NCI-H2081 (cell line): Measurements from ENCODE around the gene SFI1.
"Not testable (repeated sequence)": the region's sequence is repeated elsewhere in the genome, so short reads cannot be mapped to it uniquely, and the experiment has no call there.

ENCODE experiments used
- DNase-seq, 2 experiments: peaks; one replicate each; lab custom pipeline; 2025; lab: John Stamatoyannopoulos, UW

Gene SFI1

DNA sequence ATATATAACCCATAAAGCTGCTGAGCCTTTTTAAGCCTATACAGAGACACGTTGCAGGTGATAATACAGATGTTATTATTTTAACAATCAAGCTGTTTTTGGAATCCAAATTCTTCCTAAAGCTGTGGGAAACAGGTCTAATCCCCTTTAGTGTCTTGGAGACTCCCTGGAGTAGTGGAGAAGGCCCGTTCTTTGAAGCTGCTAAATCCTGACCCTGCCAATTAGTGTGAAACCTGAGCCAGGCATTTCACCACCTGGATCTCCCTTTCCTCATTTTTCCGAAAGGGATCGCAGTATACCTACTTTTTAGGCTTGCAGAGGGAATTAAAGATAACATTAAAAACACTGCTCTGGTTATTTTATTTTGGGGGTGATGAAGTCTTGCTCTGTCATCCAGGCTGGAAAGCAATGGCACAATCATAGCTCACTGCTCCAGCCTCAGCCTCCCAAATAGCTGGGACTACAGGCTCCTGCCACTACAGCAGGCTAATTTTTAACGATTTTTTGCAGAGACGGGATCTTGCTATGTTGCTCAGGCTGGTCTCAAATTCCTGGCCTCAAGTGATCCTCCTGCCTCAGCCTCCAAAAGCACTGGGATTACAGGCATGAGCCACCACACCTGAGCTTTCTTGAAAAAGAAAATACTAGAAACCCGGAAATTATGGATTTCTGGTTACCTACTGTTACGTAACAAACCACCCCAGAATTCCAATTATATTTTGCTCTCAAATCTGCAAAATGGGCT, 4.9 kb upstream of the SFI1 start:
- no peak for DNase-seq

DNA sequence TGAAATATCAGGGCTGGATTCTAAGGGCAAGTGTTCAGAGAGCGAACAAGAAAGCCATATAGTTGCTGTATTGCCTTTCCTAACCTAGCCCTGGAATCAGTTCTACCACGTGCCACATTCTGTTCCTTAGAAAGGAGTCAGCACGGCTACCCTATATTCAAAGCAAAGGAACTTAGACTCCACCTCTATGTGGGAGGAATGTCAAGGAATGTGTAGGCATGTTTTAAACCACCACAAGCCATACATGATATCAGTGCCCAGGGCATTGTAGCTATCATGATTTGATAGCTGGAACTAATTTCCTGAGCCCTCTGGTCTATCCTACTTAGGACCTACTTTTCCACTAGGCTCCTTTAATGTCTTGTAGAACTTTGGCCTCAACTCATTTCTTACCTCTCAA, 4.2 kb upstream of the SFI1 start:
- DNase-seq, result no peak

DNA sequence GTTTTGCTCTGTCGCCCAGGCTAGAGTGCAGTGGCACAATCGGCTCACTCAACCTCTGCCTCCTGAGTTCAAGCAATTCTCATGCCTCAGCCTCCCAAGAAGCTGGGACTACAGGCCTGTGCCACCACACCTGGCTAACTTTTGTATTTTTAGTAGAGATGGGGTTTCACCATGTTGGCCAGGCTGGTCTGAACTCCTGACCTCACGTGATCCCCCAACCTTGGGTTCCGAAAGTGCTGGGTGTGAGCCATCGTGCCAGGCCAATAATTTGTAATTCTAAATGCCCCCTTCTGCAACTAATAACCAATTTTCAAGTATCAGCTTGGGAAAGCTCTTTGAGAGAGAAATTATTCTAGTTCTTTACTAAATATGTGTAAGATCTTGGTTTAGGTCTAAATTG, 3.0 kb upstream of the SFI1 start:
- DNase-seq, result not testable (repeated sequence)

DNA sequence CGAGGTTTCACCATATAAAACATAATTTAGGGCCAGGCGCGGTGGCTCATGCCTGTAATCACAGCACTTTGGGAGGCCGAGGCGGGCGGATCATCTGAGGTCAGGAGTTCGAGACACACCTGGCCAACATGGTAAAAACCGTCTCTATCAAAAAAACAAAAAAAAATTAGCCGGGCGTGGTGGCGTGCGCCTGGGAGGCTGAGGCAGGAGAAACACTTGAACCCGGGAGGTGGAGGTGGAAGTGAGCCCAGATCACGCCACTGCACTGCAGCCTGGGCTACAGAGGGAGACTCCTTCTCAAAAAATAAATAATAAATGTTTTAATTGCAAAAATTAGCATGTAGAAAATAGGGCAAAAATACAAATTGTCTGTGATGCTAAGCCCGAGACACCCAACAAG, 993 bp upstream of the SFI1 start:
- no peak for DNase-seq

DNA sequence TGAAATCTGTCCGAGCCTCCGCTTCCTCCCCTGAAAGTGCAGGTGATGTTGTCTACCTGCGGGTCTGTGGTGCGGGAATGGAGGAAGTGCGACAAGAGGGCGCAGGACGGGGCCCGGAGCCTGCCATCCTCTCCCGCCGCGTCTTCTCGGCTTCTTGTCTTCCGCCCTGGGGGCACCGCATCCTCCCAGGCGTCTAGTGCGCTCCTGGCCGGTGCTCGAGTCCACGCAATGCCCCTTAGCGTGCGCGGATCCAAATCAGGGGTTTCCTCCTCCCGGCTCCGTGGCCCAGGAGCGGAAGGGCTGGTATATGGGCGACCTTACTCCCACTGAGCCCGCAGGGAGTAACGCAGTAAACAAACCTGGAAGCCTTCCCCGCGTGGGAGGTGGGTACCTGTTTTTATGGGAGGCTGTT, 405 bp downstream of the SFI1 start:
- no peak for DNase-seq

DNA sequence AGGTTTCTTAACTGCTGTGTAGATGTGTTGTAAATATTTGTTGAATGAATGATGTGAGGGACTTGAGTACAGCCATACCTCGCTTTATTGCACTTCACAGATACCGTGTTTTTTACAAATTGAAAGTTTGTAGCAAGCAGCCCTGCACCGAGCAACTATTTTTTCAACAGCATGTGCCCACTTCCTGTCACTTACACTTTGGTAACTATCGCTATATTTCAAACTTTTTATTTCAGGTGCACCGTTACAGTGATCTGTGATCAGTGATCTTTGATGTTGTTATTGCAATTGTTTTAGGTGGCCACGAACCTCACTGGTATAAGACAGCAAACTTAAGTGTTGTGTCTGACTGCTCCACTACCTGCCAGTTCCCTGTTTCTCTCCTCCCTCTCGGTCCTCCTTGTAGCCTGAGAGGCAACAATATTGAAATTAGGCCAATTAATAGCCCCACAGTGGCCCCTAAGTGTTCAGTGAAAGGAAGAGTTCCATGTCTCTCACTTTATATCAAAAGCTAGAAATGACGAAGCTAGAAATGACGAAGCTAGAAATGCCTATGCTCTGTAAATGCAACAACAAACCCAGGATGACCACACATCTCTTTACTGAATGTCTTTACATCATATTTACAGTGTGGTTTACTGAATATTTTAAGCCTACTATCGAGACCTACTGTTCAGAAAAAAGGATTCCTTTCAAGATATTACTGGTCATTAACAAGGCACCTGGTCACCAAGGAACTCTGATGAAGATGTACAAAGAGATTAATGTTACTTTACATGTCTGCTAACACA, 1.0 kb downstream of the SFI1 start:
- no peak for DNase-seq

DNA sequence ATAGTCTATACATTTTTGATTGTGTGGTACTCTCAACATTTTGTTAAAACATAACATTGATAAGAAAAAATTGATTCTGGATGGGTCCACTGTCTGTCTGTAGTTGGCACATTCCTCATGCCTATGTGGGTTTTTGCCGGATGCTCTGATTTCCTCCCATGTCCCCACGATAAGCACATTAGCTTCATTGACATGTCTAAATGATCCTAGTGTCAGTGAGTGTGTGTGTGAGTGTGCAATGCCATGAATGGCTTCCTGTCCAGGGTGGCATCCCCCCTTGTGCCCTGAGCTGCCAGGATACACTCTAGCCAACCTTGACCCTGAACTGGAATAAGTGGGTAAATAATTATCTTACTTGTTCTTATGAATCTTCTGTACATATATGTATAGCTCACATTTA, 5.4 kb downstream of the SFI1 start:
- DNase-seq, result no peak

DNA sequence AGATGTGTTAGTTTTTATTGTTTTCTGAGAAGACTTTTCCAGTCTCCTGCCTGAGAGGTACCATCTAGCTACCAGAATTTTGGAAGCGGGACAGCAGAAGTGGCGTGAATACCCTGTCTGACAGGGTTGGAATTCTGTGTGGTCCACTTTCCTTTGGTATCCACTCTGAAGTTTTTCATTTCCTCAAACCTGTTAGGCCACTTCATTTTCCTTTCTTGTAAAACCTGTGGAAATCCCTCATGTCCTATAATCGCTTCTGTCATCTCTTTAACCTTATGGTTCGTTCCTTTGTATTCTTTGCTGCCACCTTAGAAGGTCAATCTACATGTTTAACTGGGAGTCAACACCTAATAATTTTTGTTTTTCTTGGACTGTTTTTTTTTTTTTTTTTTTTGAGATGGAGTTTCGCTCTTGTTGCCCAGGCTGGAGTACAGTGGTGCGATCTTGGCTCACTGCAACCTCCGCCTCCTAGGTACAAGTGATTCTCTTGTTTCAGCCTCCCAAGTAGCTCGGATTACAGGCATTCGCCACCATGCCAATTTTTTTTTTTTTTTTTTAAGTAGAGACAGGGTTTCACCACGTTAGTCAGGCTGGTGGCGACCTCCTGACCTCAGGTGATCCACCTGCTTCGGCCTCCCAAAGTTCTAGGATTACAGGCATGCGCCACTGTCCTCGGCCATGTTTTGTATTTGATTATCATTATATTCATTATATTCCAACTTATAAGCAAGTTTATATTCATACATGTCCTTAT, 7.1 kb downstream of the SFI1 start:
- no peak for DNase-seq

DNA sequence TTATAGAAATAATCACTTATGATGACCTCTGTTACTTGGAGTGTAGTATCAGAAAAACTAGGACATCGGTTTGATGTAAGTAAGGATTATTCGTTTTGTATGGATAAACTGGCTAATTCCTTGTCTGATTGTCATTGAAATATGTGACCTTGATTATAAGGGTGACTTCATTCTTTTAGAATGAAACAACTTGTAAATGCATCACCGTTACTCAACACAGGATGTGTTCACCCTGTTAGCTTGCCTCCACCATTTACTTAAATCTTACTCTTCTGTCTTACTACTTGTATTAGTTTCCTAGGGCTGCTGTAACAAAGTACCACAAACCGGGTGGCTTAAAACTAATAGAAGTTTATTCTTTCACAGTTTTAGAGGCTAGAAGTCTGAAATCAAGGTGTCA, 7.9 kb downstream of the SFI1 start:
- DNase-seq, result no peak

DNA sequence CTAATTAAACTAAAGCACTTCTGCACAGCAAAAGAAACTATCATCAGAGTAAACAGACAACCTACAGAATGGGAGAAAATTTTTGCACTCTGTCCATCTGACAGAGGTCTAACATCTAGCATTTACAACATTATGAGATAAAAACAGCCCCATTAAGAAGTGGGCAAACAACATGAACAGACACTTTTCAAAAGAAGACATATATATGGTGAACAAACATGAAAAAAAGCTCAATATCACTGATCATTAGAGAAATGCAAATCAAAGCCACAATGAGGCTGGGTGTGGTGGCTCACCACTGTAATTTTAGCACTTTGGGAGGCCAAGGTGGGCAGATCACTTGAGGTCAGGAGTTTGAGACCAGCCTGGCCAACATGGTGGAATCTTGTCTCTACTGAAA, 11.2 kb downstream of the SFI1 start:
- not testable (repeated sequence) for DNase-seq

DNA sequence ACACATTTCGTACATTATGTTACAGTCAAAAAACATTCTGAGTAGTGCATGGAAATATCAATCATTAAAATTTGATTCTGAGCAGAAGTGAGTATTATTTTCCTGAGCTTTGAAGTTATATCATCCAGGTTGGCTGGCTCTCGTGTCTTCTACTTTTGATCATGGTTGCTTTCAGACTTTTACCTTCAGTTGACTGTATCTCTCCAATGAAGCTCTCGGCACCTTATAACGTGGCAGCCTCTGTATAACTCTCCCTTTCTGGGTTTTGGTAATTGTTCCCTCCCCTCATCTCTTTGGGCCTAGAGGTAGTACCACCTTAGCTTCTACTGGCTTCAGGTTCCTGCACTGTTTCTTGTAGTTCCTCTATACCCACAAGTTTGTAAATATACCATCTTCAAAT, 12.2 kb downstream of the SFI1 start:
- DNase-seq, result no peak

DNA sequence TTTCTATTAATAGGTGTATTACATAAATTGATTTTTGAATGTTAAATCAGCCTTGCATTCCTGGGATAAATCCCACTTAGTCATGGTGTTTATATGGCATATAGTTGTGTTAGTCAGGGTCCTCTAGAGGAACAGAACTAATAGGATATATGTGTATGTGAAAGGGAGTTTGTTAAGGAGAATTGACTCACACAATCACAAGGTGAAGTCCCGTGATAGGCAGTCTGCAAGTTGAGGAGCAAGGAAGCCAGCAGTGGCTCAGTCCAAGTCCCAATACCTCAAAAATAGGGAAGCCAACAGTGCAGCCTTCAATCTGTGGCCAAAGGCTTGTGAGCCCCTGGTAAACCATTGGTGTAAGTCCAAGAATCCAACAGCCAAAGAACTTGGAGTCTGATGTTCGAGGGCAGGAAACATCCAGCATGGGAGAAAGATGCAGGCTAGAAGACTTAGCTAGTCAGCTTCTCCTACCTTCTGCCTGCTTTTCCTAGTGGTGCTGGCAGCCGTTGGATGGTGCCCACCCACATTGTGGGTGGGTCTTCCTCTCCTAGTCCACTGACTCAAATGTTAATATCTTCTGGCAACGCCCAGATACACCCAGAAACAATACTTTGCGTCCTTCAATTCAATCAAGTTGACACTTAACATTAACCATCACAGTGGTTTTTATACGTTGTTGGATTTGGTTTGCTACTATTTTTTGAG, 12.9 kb downstream of the SFI1 start:
- DNase-seq, result no peak

DNA sequence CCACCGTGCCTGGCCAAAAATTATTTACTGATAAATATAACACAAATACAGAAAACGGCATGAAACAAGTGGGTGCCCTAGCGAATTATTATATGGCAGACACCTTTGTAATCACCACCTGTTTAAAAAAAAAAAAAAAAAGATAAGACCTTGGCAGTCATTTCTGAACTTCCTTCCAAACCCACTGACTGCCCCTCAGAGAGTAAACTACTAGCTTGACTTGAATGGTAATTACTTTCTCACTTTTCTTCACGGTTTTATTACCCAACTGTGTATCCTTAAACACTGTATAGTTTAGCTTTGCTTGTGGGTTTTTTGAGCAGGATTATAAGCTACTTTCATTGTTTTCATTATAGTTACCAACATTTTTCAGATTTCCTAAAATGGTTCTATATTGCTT, 23.7 kb downstream of the SFI1 start:
- no peak for DNase-seq

DNA sequence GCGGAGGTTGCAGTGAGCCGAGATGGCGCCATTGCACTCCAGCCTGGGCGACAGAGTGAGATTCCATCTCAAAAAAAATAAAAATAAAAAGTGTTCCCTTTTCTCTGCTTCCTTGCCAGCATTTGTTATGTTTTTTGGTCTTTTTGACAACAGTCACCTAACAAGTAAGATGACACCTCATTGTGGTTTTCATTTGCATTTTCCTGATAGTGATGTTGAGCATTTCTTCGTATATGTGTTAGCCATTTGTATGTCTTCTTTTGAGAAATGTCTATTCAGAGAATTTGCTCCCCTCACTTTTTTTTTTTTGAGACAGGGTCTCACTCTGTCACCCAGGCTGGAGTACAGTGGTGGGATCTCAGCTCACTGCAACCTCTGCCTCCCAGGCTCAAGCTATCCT, 27.8 kb downstream of the SFI1 start:
- not testable (repeated sequence) for DNase-seq

DNA sequence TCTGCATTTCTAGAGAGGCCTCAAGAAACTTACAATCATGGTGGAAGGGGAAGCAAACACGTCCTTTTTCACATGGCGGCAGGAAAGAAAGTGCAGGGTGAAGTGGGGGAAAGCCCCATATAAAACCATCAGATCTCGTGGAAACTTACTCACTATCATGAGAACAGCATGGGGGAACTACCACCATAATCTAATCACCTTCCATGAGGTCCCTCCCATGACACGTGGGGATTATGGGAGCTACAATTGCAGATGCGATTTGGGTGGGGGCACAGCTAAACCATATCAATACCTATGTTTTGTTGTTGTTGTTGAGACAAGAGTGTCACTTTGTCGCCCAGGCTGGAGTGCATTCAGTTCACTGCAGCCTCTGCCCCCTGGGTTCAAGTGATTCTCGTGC, 29.9 kb downstream of the SFI1 start:
- DNase-seq, result no peak

DNA sequence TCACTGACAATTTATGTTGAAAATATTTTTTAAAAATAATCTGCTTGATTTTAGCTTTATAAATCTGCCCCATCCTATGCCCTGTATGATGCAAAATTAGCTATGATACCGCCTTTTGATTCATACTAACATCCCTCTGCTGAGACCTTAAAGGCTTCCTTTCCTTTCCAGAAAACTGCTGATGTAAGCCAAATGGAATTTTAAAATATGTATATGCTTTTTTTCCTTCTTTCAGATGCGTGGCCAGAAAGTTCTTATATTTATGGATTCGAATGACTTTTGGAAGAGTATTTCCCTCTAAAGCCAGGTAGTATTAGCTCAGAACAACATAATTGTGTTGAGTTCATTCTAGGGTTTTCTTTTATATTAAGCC, 34.5 kb downstream of the SFI1 start:
- DNase-seq, result no peak

DNA sequence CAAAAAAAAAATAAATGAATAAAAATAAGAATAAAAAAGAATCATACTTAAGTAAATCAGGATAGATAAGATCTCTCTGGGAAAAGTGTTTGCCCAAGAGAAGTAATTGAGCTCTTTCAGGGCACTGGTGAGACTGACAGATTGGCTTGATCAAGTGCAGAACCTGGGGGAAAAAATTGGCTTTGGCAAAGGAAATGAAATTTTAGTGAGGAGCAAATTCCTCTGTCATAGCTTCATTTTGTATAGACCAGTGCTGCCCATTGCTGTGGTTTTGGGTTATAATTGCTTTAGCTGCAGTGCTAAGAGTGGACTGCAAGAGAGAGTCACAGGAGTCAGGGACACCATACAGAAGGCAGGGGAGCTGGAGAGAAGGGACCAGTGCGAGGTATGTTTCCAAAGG, 35.7 kb downstream of the SFI1 start:
- no peak for DNase-seq

DNA sequence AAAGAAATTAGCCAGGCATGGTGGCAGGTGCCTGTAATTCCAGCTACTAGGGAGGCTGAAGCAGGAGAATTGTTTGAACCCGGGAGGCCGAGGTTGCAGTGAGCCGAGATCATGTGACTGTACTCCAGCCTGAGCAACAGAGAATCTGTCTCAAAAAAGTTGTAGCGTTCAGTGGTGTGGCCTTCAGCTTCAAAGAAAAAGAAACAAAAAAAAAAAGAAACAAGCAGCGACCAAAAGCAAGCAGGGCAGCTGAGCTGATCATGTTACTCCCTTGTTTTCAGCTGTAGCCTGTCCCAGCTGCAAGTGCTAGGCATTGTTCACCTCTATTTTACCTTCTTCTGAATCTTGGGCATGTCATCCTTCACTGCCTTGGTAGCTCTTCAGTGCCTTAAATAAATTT, 37.0 kb downstream of the SFI1 start:
- DNase-seq, result no peak

DNA sequence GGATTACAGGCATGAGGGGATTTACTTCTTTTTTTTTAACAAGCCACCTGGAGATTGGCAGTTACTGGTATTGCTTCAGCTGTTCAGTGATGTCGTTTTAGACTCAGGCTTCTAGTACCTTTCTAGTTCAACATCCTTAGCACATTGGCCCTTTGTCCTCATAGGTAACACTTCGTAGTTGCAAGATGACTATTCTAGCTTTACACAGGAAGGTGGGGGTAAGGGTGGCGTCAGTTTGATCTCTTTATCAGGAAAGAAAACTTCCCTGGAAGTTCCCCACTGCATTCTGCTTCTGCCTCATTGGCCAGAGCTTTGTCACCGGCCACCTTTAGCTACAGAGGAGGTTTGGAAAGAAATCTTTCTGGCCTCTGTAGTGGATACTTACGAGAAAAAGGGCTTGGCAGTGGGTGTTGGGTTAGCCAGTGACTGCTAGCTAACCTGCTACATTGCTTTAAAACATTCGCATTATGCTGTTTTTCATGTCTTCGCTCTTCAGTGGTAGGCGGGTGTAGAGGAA, 40.7 kb downstream of the SFI1 start:
- DNase-seq, result no peak

DNA sequence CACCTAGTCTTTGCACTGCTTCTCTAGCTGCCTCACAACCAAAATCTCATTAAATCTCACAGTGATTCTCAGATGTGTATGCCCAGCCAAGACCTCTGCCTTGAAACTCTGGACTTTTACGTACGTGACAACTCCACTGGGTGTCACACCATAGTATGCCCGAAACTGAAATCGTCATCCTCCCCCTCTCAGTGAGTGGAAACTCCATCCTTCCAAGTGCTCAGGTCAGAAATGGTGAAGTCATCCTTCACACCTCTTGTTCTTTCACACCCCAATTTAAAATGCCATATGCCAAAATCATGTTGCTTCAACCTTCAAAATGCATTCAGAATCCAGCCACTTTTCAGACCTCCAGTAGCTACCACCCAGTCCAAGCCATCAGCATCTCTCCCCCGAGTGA, 42.5 kb downstream of the SFI1 start:
- no peak for DNase-seq

DNA sequence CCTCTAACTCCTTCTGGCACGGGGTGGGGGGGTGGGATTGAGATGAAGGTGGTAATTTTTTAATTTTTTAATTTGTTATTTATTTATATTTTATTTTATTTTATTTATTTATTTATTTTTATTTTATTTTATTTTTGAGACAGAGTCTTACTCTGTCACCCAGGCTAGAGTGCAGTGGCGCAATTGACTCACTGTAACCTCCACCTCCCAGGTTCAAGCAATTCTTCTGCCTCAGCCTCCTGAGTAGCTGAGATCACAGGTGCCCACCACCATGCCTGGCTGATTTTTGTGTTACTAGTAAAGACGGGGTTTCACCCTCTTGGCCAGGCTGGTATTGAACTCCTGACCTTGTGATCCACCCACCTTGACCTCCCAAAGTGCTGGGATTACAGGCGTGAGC, 43.8 kb downstream of the SFI1 start:
- DNase-seq, result not testable (repeated sequence)

DNA sequence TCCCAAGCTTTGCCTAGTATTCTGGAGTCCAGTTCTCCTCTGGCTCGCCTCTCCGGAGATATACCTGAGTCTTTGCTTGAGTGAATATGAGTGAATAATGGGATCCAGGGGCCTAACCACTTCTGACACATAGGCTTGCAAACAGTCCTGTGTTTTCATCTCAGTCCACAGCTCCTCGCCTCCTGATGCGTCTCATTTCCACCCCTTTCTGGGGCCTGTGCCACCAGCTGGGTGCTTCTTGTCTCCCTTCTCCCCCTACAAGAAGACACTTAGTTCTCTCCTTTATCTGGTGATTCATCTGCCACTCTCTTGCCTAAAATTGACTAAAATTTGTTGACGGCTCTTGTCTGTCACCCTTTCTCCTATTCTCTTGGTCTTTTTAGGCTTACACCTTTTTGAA, 44.6 kb downstream of the SFI1 start:
- DNase-seq, result no peak
